GM15510 (cell line): ENCODE results near the gene SDHD.

Experiments used
- POLR2A ChIP-seq: IDR thresholded peaks from 3 replicates; pipeline ENCODE4 v1.6.1; 2011; ENCODE audit warnings: borderline replicate concordance; ENCODE audit not compliant: insufficient read length; ENCODE audit errors: extremely low read depth

SDHD gene

GRCh38 chr11:112087212-112087611, 539 bp downstream of the SDHD start:
- TF ChIP-seq POLR2A = no peak

DNA sequence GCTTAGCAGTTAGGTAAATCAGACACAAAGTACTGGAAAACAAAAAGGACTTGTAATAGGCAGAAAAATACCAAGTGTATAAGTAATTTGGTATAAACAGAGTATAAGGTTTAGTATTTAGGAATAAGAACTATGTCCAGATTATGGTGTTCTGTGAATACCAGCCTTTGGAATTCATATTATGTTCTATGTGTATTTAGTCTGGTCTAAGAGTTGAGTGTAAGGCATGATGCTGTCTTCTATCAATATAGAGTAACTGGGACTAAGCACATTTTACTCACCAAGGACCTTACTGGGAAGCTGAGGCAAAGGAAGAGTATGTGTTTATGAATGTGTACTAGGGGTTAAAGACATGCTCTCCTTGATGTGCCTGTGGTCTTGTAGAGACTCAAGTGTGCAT, 9.5 kb downstream of the SDHD start:
- no peak for TF ChIP-seq POLR2A

- TF ChIP-seq POLR2A = no peak
Observed at GRCh38 chr11:112097734-112098528, 11.3 kb downstream of the SDHD start.

DNA sequence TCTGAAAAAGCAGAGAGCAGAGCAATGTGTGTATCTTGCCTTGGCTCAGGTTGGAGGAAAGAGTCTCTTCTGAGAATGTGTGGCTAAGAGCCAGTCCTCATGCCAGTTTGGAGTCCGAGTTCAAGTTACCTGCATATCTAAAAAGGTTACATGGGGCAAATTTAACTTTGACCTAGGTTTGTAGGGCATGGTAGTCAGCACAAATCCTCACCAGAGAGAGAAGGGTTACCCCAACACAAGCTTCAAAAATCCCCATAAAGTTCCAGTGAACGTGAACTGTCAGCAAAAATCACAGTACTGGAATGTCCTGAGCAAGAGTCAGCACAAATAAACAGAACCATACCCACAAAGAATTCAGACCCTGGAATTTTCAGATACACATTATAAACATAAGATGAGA, 13.8 kb downstream of the SDHD start:
- no peak for TF ChIP-seq POLR2A

DNA sequence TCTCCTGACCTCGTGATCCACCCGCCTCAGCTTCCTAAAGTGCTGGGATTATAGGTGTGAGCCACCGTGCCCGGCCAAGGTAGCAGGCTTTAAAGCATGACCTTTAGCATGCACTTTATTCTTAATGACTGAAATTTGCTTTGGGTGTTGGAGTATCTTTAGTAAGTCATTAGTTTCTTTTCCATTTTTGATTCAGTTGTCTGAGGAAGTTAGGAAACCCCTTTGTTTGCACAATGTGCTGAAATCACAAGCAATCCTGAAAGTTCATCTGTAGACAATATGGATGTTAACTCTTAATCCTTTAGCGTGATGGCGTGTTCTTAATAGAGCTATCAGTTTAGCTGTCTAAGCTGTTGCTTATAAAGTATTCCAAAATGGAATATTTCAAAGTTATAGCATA, 16.8 kb downstream of the SDHD start:
- TF ChIP-seq POLR2A = no peak

DNA sequence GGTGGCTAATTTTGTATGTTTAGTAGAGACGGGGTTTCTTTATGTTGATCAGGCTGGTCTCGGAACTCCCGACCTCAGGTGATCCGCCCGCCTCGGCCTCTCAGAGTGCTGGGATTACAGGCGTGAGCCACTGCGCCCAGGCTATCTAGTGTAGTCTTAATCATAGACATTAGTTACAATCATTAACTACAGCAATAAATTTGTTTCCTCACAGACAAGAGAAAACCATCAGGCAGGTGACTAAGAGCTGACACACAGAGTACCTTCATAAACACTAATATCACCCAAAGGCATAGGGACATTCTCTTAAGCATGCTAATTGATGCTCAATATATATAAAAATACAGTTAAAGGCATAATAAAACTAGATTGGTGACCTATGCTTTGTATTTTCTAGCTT, 19.4 kb downstream of the SDHD start:
- TF ChIP-seq POLR2A = no peak

- TF ChIP-seq POLR2A = no peak
Observed at GRCh38 chr11:112113539-112114457, 27.1 kb downstream of the SDHD start.

GRCh38 chr11:112114460-112114859, 27.8 kb downstream of the SDHD start:
- TF ChIP-seq POLR2A = no peak

DNA sequence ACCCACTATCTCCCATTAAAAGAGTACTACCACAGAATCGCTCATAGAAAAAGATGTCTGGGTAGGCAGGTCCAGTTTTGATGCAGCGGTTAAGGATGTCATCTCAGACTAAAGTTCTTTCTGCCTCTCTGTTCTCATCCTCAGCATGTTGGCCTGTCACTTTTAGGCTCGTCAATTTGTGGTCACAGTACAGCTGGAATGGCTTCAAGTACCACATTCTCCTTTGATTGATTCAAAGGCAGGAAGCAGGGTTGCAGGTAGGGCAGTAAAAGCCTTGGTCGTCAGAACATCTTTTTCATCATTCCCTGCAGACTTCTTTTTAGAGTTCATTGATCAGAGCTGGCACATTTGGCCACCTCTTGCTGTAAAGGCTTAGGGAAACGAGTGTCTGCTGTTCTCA, 28.7 kb downstream of the SDHD start:
- TF ChIP-seq POLR2A = no peak

DNA sequence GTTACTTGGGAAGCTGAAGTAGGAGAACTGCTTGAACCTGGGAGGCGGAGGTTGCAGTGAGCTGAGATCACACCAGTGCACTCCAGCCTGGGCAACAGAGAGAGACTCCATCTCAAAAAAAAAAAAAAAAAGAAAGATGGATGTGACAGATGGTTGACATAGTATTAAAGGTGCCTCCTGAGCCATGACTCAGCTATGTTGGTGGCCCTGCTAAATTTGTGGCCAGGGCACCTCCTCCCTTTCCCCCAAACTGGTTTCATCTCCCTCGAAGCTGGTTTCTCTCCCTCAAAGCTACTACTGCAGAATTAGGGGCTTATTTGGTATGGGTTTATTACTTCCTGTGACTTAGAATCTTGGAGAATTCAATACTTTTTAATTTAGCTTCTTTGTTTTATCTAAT, 31.5 kb downstream of the SDHD start:
- TF ChIP-seq POLR2A = no peak

DNA sequence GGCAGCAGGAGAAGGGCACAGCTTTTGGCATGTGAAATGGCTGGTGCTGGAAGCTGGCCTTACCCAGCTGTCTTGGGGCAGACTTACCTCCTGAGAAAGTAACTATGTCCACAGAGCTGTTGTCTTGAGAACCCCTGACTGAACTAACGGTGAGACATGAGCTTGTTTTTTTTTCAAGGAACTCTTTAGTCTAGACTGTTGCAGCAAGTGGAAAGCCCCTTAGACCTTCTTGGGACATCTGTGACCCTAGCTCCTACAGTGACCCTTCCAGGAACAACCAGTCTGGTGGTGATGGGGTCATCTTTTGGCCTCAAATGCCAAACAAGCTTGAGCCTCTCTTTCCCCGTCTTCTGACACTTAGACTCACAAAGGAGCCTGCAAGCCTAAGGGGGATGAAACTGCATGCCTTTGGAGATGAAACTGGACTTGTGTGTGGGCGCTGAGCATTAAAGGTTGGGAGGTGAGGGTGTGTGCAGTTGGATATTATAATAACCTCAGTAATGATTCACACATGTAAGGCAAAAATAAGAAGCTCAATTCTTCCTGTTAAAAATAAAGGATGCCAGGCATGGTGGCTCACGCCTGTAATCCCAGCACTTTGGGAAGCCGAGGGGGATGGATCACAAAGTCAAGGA, 35.4 kb downstream of the SDHD start:
- no peak for TF ChIP-seq POLR2A

GRCh38 chr11:112123129-112123528, 36.5 kb downstream of the SDHD start:
- TF ChIP-seq POLR2A = no peak

DNA sequence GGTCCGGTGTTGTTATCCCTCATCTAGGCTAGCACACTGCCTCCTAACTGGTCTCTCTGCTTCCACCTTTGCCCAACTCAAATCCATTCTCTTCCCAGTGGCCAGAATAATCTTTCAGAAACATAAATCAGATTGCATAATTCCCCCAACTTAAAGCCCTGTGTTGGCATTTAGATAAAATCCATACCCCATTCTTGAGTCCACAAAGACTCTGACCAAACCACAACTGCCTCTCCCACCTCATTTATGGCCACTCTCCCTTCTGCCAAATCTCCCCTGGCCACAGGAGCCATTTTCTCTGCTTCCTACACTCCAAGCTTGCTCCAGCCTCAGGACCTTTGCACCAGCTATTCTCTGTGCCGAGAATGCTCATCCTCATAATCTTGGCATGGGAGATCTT, 40.4 kb downstream of the SDHD start:
- TF ChIP-seq POLR2A = no peak

GRCh38 chr11:112128483-112129121, 41.9 kb downstream of the SDHD start:
- TF ChIP-seq POLR2A = no peak

GRCh38 chr11:112129656-112130055, 43.0 kb downstream of the SDHD start:
- TF ChIP-seq POLR2A = no peak
